MM.1S (cell line): ENCODE measurements around the gene FLRT3.

Experiments used
- DNase-seq: peaks from one replicate; pipeline ENCODE4 v3.0.0-alpha.2; 2015
- H2AFZ ChIP-seq: fragments of 300-600 bp; sonication (generic); 2 replicates; pipeline ENCODE4 v1.6.0; 2016; ENCODE audit warnings: antibody characterized with exemption, low read length
- H3F3A ChIP-seq: fragments of 300-600 bp; sonication (generic); 2 replicates; pipeline ENCODE4 v1.6.1; 2016; ENCODE audit warnings: mild to moderate bottlenecking, antibody characterized with exemption, low read length, moderate library complexity, mixed read lengths; ENCODE audit not compliant: insufficient read depth
- H3K27ac ChIP-seq: fragments of 300-600 bp; sonication (generic); 2 replicates; pipeline ENCODE4 v1.5.1; 2016; ENCODE audit warnings: mild to moderate bottlenecking, low read length
- H3K27me3 ChIP-seq: fragments of 300-600 bp; sonication (generic); replicated peaks from 2 replicates; pipeline ENCODE4 v1.6.0; 2016; ENCODE audit warnings: low read length; ENCODE audit not compliant: insufficient read depth
- H3K36me3 ChIP-seq: fragments of 300-600 bp; sonication (generic); replicated peaks from 2 replicates; pipeline ENCODE4 v1.6.1; 2016; ENCODE audit warnings: mild to moderate bottlenecking, low read length, mixed read lengths; ENCODE audit not compliant: insufficient read depth
- H3K4me1 ChIP-seq: fragments of 300-600 bp; sonication (generic); 2 replicates; pipeline ENCODE4 v1.6.1; 2016; ENCODE audit warnings: low read length, mixed read lengths
- H3K4me2 ChIP-seq: fragments of 300-600 bp; sonication (generic); 2 replicates; pipeline ENCODE4 v1.6.0; 2016; ENCODE audit warnings: low read depth, low read length
- H3K4me3 ChIP-seq: fragments of 300-600 bp; sonication (generic); 2 replicates; pipeline ENCODE4 v1.5.1; 2016; ENCODE audit warnings: low read length, mixed read lengths
- H3K79me2 ChIP-seq: fragments of 300-600 bp; sonication (generic); 2 replicates; pipeline ENCODE4 v1.6.1; 2016; ENCODE audit warnings: mixed run types, low read length, mixed read lengths
- H3K9ac ChIP-seq: fragments of 300-600 bp; sonication (generic); 2 replicates; pipeline ENCODE4 v1.6.1; 2016; ENCODE audit warnings: low read length, mixed read lengths
- H3K9me2 ChIP-seq: fragments of 300-600 bp; sonication (generic); replicated peaks from 2 replicates; pipeline ENCODE4 v1.6.1; 2016; ENCODE audit warnings: mild to moderate bottlenecking, low read length, mixed read lengths; ENCODE audit not compliant: insufficient read depth
- H3K9me3 ChIP-seq: fragments of 300-600 bp; sonication (generic); replicated peaks from 2 replicates; pipeline ENCODE4 v1.6.1; 2016; ENCODE audit warnings: mild to moderate bottlenecking, low read length, mixed read lengths; ENCODE audit not compliant: insufficient read depth
- H4K20me1 ChIP-seq: fragments of 300-600 bp; sonication (generic); 2 replicates; pipeline ENCODE4 v1.6.1; 2016; ENCODE audit warnings: mild to moderate bottlenecking, low read length, moderate library complexity, mixed read lengths; ENCODE audit not compliant: insufficient read depth
- EZH2 ChIP-seq: fragments of 300-600 bp; sonication (generic); optimal IDR thresholded peaks from 2 replicates; pipeline ENCODE3; 2017; ENCODE audit warnings: low read depth, mild to moderate bottlenecking, antibody characterized with exemption, low read length, mixed read lengths
- EZH2phosphoT487 ChIP-seq: fragments of 300-600 bp; sonication (generic); IDR thresholded peaks from 2 replicates; pipeline ENCODE4 v1.6.1; 2018; ENCODE audit warnings: antibody characterized with exemption, low read length
- TF ChIP-seq, protein P1 (sequence below): fragments of 300-600 bp; sonication (generic); IDR thresholded peaks from 2 replicates; pipeline ENCODE4 v1.5.1; 2016; ENCODE audit warnings: antibody characterized with exemption, low read length, mixed read lengths

The FLRT3 gene

DNA sequence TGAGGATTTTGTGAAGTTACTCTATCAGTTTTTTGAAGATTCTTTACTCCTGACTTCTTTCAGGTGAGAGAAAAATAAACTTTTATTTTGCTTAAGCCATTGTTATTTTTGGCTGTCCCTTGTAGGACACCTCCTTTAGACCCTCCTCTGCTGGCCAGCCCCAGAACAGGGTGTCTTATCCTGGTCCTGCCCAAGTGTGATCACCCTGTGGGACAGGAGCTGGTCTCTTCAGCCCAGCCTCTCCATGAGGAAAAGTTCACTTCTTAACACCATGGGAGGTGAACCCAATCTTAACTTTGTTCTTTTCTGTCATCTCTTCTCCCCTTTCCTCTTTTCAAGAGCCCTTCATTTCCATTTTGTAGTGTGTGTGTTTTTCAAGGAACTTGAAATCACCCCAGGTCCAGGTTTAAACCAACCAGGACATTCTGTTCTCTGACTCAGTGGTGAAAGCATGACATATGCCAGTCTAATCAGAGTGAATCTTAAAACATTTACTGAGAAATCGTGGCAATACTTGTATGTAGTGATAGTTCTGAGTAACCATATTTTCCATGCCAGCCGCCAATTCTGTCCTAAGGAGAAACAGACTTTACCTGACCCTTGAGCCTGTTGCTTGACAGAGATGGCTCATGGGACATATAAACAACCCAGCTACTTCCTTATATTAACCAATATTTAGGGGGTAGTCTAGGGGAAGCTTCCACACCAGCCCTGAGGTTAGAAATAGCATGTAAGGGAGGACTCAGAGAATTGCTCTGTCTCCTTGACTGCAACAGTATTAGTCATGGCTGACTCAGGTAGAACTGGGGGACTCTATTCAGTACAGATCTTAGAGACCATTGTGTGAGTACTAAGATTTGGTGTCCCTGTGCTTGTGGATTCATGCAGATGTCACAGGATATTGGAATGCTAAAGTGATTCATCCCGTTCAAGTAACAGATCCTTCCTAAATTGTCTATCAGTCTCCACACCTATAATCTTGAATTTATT is 48.8 kb downstream of the FLRT3 start:
- Histone ChIP-seq H3K27me3 (no peaks in the 10 kb centered on the region), H3K4me3 (no peak overlapping the region), H3K4me2 (no peak overlapping the region), H3K79me2 (no peaks in the 10 kb centered on the region), H2AFZ (no peak overlapping the region), H3K9me2 (no peaks in the 10 kb centered on the region), H3K27ac (no peak overlapping the region), H3F3A (no peaks in the 10 kb centered on the region), H3K36me3 (no peaks in the 10 kb centered on the region), H3K9ac (no peak overlapping the region), H4K20me1 (no peaks in the 10 kb centered on the region), H3K4me1 (no peaks in the 10 kb centered on the region), H3K9me3 (no peaks in the 10 kb centered on the region)
- DNase-seq = no peak
- TF ChIP-seq EZH2phosphoT487 = no peak
- TF ChIP-seq EZH2 = no peak
- TF ChIP-seq, protein P1, sequence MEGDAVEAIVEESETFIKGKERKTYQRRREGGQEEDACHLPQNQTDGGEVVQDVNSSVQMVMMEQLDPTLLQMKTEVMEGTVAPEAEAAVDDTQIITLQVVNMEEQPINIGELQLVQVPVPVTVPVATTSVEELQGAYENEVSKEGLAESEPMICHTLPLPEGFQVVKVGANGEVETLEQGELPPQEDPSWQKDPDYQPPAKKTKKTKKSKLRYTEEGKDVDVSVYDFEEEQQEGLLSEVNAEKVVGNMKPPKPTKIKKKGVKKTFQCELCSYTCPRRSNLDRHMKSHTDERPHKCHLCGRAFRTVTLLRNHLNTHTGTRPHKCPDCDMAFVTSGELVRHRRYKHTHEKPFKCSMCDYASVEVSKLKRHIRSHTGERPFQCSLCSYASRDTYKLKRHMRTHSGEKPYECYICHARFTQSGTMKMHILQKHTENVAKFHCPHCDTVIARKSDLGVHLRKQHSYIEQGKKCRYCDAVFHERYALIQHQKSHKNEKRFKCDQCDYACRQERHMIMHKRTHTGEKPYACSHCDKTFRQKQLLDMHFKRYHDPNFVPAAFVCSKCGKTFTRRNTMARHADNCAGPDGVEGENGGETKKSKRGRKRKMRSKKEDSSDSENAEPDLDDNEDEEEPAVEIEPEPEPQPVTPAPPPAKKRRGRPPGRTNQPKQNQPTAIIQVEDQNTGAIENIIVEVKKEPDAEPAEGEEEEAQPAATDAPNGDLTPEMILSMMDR = no peak

DNA sequence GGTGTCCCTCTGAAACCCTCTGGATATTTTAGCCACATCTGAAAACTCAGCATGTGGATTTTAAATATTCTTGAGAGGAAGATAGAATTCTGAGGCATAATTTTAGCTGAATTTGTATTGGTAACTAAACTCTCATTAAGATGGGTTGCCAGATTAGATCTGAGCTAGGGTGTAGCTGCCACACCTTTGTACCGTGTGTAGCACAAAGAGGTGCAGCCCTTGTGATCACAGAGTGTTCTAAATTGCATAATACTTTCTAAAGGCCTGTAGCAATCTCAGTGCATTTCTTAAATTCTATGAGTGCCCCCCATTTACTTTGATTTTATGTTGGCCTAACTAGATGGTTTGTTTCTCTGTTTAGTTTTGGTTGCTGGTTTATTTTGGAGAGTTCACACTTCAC is 53.0 kb downstream of the FLRT3 start:
- no peaks in the 10 kb centered on the region for H4K20me1 ChIP-seq
- no peaks in the 10 kb centered on the region for H3F3A ChIP-seq
- H3K4me2 ChIP-seq = no peak overlapping the region
- H3K4me1 ChIP-seq = no peaks in the 10 kb centered on the region
- no peaks in the 10 kb centered on the region for H3K27me3 ChIP-seq
- no peaks in the 10 kb centered on the region for H3K9me3 ChIP-seq
- H3K9me2 ChIP-seq = no peaks in the 10 kb centered on the region
- H3K9ac ChIP-seq = no peak overlapping the region
- no peak for TF ChIP-seq EZH2
- no peak for TF ChIP-seq EZH2phosphoT487
- TF ChIP-seq, protein P1 = no peak
- no peaks in the 10 kb centered on the region for H3K36me3 ChIP-seq
- DNase-seq = no peak
- no peaks in the 10 kb centered on the region for H3K79me2 ChIP-seq
- no peak overlapping the region for H3K27ac ChIP-seq
- no peak overlapping the region for H3K4me3 ChIP-seq
- no peak overlapping the region for H2AFZ ChIP-seq

- H3K4me3 ChIP-seq = no peak overlapping the region
- H3K79me2 ChIP-seq = no peaks in the 10 kb centered on the region
These were observed 55.3 kb downstream of the FLRT3 start for GRCh38 chr20:14282140-14282539.

More at GRCh38 chr20:14282140-14282539, 55.3 kb downstream of the FLRT3 start:
- Histone ChIP-seq H3K9ac (no peak overlapping the region), H3K36me3 (no peaks in the 10 kb centered on the region), H3F3A (no peaks in the 10 kb centered on the region), H2AFZ (no peak overlapping the region), H4K20me1 (no peaks in the 10 kb centered on the region), H3K9me2 (no peaks in the 10 kb centered on the region), H3K4me2 (no peak overlapping the region), H3K4me1 (no peaks in the 10 kb centered on the region), H3K27me3 (no peaks in the 10 kb centered on the region), H3K9me3 (no peaks in the 10 kb centered on the region), H3K27ac (no peak overlapping the region)
- no peak for DNase-seq
- TF ChIP-seq, protein P1 = no peak
